ENCODE data around the gene LRRC25. TPM values are rescaled to one million over a fixed set of nuclear protein-coding genes. Genes with fewer than 3 reads are reported as not detected.

The LRRC25 gene
- total and polyA plus RNA-seq, 3 donors from 2014 or later = 1.6 to 4.0 (median 3.4) TPM

DNA sequence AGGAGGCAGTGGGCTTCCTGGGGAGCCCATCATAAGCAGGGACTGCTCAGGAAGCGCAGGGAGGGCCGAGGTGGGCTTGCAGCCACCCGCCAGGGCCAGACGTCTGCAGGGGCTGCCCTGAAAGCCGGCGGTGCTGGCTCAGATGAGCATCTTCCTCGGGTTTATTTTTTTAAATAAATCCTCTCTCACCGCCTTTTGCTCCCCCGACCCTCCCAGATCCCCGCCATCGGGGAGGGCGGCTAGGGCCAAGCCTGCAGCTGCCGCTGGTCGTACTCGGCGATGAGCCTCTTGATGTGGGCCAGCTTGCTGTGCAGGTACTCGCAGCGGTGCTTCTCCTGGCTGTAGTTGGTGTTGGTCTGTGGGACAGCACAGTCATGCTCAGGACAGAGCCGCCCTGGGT lies 47.1 kb upstream of the LRRC25 start:
- Histone ChIP-seq H3K4me1 (peaks cover 32% of the 10 kb centered on the region), H3K9me3 (no peaks in the 10 kb centered on the region), H3K4me3 (no peak overlapping the region), H3K36me3 (ENCODE audit: low read depth, missing control alignments) (no peaks in the 10 kb centered on the region), H3K27me3 (no peaks in the 10 kb centered on the region), H3K27ac (no peak overlapping the region)
- no peak for TF ChIP-seq CTCF (IDR thresholded peaks at IDR 0.05)
- no peak for TF ChIP-seq POLR2A (IDR thresholded peaks at IDR 0.05)
- no peak for DNase-seq
- WGBS, 2 donors = 83 to 93% methylated on average over 14 to 19 of the region's 19 CpGs
- intact Hi-C loops (cut with DNase I; ENCODE audit: low total_unique reads) = no loop called here

- intact Hi-C loops (cut with DNase I; ENCODE audit: low total_unique reads) = no loop called here
- Histone ChIP-seq H3K4me3 (no peak overlapping the region), H3K27ac (peak overlapping the region in 1 of 2 donors; percentile 12), H3K9me3 (no peaks in the 10 kb centered on the region), H3K4me1 (peaks cover 39% of the 10 kb centered on the region), H3K36me3 (ENCODE audit: low read depth, missing control alignments) (no peaks in the 10 kb centered on the region), H3K27me3 (no peaks in the 10 kb centered on the region)
- DNase-seq = no peak
- TF ChIP-seq POLR2A (IDR thresholded peaks at IDR 0.05) (no peak), CTCF (IDR thresholded peaks at IDR 0.05) (no peak)
- 81 to 83% methylated on average over 10 to 11 of the region's 11 CpGs for WGBS, 2 donors
Observed at GRCh38 chr19:18443831-18444230, 46.4 kb upstream of the LRRC25 start.

DNA sequence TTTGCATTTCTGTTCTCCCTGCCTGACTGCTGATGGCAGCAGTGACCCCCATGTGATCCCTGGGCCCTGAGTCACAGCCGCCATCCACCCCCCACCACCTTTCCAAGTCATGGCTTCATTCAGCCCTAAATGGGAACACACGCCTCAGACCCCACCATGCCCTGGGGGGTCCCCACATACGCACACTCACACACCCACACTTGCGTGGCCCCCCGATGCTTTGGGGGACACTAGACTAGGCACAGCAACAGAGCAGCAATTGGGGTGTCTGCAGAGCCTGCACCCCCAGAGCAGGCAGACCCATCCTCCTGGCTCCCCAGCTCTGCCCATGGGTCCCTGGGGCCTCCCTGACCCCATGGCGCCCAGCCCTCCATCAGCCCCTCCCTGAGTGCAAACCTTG lies 46.0 kb upstream of the LRRC25 start:
- no peak for TF ChIP-seq CTCF (IDR thresholded peaks at IDR 0.05)
- TF ChIP-seq POLR2A (IDR thresholded peaks at IDR 0.05) = no peak

DNA sequence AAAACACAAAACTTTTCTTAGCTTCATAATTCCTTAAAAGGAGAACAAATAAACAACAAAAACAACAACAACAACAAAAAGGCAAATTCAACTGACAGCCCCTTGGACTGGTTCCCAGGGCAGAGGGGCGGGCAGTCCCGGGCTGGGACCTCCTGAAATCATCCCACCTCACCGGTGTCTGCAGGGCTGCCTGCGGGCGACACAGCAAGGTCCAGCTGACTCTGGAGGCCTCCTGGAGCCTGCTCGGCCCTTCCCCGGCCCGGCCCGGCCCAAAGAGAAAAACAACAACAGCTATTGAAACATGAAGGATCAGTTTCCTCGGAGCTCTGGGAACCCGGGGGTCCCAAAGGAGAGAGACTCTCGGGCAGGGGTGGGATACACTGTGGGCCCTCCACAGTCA lies 45.5 kb upstream of the LRRC25 start:
- DNase-seq = no peak
- intact Hi-C loops (cut with DNase I; ENCODE audit: low total_unique reads) = no loop called here
- Histone ChIP-seq H3K4me1 (peaks cover 45% of the 10 kb centered on the region), H3K27me3 (no peaks in the 10 kb centered on the region), H3K27ac (peak overlapping the region; percentile 12 to 61), H3K4me3 (no peak overlapping the region), H3K36me3 (ENCODE audit: low read depth, missing control alignments) (no peaks in the 10 kb centered on the region), H3K9me3 (no peaks in the 10 kb centered on the region)
- no peak for TF ChIP-seq POLR2A (IDR thresholded peaks at IDR 0.05)
- no peak for TF ChIP-seq CTCF (IDR thresholded peaks at IDR 0.05)
- 44 to 65% methylated on average over 6 to 12 of the region's 12 CpGs for WGBS, 2 donors

More for the DNA sequence above, 46.0 kb upstream of the LRRC25 start:
- Histone ChIP-seq H3K4me3 (no peak overlapping the region), H3K36me3 (ENCODE audit: low read depth, missing control alignments) (no peaks in the 10 kb centered on the region), H3K27ac (peak overlapping the region; percentile 12 to 61), H3K27me3 (no peaks in the 10 kb centered on the region), H3K9me3 (no peaks in the 10 kb centered on the region), H3K4me1 (peaks cover 43% of the 10 kb centered on the region)
- WGBS, 2 donors = 88 to 90% methylated on average over 5 to 6 of the region's 6 CpGs
- no peak for DNase-seq
- intact Hi-C loops (cut with DNase I; ENCODE audit: low total_unique reads) = no loop called here
